HG03558 (cell line): ENCODE data around the gene RPS16.
"Not testable (repeated sequence)": the region's sequence is repeated elsewhere in the genome, so short reads cannot be mapped to it uniquely, and the experiment has no call there.

Experiments used
- ATAC-seq: cut with Tn5 transposase; IDR thresholded peaks from one replicate; pipeline ENCODE4 v1.9.1; 2021; ENCODE audit warnings: moderate number of reproducible peaks; ENCODE audit not compliant: unreplicated experiment; ENCODE audit errors: extremely low read depth

RPS16 gene

GRCh38 chr19:39435499-39436349 lies at the start of gene RPS16:
Gene RPS16 (minus strand): TSS chr19:39435949. CDS start chr19:39435895, 54 bp downstream.
- ATAC-seq: no peak

DNA sequence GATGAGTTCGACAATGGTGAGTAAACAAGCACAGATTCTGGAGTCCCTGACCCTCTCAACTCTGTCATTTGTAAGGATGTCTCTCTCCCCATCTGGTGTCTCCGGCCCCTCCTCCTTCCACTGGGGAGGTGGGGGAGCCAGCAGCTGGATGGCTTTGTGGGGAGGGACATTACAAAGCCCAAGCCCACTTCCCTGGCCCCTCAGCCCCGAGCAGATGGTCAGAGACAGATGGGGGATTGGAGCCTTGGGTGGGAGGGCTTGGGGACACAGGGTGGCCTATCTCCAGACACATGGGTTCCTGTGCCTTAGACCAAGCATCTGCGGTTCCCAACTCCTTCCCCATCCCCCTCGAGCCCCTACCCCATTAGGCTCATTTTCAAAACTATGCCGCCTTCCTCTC lies 47.4 kb upstream of the RPS16 start:
- no peak for ATAC-seq

GRCh38 chr19:39481676-39482075 lies 45.9 kb upstream of the RPS16 start:
- no peak for ATAC-seq

DNA sequence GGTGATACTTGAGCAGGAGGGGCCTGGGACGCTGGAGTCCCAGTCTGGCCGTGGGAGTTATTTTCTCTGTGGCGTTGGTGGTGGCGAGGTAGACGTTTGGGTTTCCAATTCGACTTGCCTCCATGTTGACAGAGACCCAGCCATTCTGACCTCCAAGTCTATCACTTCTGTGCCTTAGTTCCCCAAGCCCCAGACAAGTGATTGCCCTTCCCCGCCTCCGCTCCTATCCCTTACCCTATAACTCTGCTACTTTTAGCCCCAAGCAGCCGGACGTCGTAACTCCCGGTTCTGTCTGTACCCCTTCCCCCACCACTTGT lies 45.4 kb upstream of the RPS16 start:
- ATAC-seq: no peak

DNA sequence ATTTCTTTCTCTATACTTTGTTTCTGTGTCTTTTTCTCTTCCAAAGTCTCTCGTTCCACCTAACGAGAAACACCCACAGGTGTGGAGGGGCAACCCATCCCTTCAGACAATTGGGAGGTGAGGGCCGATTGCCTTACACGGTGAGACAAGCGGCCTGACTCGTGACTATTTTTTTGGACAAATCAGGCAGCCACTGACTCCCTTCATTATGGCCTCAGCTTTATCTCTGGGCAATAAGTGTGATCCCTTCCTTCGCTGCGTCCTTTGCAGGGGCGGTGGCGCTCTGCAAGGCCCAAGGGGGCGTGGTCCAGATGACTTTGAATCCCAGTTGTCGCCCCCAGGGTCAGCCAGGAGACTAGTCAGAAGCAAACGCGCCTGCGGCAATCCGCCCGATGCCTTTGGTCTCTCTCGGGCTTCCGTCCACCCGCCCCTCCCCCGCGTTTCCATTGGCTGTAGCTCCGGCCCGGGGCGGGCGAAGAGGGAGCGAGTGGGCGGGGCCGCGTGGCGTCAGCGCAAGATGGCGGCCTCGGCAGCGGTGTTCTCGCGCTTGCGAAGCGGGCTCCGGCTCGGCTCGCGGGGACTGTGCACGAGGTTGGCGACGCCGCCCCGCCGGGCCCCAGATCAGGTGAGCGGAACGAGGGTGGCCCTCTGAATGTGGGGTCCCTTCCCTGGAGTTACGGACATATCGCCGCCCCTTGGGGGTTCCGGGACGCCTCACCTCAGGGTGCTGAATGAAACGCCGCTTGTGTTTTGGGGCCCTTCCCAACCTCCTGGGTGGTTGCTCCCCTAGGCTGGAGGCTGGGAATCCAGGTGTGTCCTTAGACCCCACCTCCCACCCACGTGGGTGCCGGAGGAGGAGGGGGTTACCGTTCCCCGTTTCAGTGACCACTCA lies 44.8 kb upstream of the RPS16 start, which contains the start of gene TIMM50:
Gene TIMM50 (plus strand): TSS at position 502 of the 892 bp plus-strand sequence. CDS start 16 bp downstream, at position 518.
- no peak for ATAC-seq

DNA sequence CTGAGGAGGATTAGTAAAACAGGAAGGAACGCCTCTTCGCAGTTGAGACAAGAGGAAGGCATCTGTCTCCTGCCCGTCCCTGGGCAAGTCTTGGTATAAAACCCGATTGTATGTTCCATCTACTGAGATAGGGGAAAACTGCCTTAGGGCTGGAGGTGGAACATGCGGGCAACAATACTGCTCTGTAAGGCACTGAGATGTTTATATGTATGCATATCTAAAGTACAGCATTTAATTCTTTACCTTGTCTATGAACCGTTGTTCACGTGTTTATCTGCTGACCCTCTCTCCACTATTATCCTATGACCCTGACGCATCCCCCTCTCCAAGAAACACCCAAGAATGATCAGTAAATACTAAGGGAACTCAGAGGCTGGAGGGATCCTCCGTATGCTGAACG lies 44.2 kb upstream of the RPS16 start:
- no peak for ATAC-seq

DNA sequence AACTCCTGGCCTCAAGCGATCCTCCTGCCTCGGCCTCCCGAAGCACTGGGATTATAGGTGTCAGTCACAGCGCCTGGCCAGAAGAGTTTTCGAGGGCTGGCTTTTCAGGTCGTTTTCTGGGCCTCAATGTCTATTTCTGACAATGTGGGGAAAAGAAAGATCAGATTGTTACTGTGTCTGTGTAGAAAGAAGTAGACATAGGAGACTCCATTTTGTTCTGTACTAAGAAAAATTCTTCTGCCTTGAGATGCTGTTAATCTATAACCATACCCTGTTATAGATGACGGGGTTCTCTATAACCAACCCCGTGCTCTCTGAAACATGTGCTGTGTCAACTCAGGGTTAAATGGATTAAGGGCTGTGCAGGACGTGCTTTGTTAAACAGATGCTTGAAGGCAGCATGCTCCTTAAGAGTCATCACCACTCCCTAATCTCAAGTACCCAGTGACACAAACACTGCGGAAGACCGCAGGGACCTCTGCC lies 43.6 kb upstream of the RPS16 start:
- ATAC-seq: not testable (repeated sequence)

DNA sequence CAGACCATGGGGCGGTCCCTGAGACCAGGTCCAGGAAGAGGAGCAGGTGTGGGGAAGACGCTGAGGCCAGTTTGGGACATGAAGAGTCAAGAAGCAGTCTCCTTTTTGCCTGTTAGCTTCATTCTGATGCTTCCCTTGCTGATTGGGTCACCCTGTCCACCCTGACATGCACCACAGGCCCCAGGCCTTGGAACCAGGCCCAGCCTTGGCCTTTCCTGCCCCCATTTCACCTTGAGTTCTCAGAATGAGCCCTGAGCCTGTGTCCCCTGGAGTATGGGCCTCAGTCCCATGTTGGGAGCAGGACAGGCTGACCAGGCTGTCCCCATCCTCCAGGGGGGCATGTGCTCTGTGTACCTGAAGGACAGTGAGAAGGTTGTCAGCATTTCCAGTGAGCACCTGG lies 40.0 kb upstream of the RPS16 start:
- ATAC-seq: no peak

GRCh38 chr19:39474139-39474620 lies 38.4 kb upstream of the RPS16 start:
- no peak for ATAC-seq

DNA sequence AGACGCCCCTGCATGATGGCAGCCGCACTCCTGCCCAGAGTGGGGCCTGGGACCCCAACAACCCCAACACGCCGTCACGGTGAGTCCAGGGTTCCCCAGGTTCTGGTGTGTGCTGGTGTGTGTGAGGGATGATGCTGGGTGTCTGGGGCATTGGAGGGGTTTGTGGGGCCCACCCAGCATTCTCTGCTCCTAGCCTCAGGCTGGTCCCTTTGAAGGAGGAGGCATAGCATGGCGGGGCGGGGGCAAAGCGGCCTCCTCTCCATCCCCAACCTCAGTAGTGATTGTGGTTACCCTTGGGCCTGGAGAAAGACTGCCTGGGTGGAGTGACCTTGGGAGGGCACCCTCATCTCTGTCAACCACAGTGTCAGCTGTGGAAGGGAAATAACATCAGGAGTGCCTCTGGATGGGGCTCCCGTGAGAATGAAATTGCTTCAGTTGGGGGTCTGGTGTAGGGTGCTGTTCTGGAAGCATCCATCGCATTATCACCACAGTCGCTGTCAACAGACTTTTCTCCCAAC lies 37.8 kb upstream of the RPS16 start:
- ATAC-seq: no peak

GRCh38 chr19:39472746-39473442 lies 37.1 kb upstream of the RPS16 start:
- no peak for ATAC-seq

- ATAC-seq: no peak
Observed at GRCh38 chr19:39471756-39472536, 36.2 kb upstream of the RPS16 start.

DNA sequence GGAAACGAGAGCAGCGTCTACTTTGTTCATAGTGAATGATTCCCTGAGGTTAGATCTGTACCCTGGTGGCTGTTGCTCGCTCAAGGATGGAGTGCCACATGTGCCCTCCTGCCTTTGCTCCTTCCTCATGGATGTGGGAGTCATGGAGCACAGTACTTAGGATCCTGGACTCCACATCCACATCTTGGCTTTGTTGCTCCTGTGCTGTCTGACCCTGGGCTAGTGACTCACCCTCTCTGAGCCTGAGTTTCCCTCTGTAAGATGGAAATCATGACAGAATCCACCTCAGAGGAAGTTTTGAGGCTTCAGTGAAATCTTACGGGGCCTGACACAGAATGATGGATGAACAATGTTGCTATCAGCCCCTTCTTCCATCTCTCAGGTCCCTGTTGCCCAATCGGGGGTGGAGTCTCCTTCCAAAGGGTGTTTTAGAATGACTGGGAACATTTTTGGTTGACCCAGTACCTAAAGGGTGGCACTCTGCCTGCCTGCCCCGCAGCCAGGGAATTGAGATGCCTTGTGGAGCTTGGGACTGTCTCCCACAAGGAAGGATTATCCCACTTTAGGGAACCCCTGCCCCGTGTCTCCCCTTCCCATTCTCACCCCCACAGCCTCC lies 35.1 kb upstream of the RPS16 start:
- no peak for ATAC-seq

DNA sequence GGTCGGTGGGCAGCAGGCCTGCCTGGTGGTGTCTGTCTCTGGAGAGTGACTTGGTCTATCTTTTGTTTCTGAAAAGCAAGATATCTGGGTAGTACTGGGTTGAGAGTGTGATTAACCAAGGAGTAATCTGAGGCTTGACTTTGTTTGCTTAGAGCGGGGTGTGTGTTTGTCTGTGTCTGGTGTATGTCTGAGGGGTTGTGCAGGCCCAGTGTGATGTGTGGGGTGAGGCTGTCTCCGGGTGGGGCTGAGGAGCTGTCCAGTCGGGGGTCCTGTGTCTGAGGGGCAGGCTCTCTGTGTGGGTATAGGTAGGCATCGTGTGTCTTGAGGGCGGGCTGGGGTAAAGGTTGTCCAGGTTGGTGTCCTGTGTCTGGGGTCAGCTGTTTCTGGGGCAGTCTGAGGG lies 33.8 kb upstream of the RPS16 start:
- ATAC-seq: no peak

GRCh38 chr19:39469036-39469435 lies 33.3 kb upstream of the RPS16 start:
- ATAC-seq: no peak

DNA sequence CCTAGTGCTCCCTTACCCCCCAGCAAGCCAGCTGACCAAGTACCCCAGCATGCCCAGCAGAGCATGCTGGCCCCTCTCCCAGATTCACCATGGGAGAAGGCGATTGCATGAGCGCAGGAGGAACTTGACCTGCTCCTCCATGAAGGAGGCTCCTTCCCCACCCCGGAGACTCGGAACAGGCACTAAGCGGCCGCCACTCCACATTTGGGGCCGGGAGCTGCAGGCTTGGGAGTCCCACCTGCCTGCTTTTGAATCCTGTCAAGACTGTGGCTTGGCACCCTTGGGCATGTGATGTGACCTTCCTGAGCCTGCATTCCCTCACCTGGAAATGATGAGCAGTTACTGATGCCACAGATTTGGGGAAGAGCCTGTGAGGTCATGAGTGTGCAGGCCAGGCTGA lies 32.2 kb upstream of the RPS16 start:
- no peak for ATAC-seq

DNA sequence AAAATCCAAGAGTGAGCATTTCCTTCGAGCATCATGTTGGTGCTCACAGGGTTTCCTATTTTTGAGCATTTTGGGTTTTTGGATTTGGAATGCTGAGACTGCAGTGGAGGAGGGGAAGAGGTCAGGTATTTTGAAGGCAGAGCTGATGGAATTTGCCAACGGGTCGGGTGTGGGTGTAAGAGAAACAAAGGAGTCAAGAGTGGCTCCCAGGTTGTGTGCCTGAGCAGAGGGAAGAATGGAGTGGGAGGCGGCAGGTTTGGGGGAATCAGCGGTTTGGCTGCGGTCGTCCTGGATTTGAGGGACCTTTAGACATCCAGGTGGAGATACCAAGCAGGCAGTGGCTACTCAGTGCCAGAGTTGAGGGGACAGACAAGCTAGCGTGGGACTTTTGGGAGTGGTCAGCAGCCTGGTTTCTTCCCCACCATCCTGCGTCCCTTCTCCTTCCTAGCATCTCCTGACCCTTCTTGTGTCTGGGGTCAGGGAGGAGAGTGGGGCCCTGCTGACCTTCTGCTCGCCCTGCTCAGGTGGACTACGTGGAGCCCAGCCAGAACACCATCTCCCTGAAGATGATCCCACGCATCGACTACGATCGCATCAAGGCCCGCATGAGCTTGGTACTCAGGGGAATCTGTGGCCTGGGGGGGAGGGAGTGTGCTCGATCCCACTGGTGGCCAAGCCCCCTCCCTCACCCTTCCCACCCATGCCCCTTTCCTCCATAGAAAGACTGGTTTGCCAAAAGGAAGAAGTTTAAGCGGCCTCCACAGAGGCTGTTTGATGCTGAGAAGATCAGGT lies 30.4 kb upstream of the RPS16 start:
- no peak for ATAC-seq

DNA sequence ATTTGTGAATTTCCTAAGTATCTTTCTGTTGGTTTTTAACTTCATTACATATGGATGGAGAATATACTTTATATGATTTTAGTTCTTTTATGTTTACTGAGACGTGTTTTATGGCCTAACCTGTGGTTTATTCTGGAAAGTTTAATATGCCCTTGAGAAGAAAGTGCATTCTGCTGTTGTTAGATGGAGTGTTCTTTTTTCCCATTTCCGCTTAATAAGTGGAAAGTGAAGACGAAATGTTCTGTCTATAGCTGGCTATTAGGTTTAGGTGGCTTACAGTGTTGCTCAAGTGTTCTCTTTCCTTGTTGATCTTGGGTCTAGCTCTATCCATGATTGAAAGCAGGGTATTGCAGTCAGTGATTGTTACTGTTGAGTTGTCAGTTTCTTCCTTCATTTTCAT lies 27.7 kb upstream of the RPS16 start:
- no peak for ATAC-seq
